GM12878 (cell line): Measurements from ENCODE around the gene TBCA. TPM values are rescaled to one million over a fixed set of nuclear protein-coding genes. Genes with fewer than 3 reads are reported as not detected.

Experiments
- ATAC-seq: fragments of 200-7000 bp; cut with Tn5 transposase; 3 replicates; pipeline ENCODE4 v1.9.1; 2020; ENCODE audit warnings: mild to moderate bottlenecking, moderate library complexity
- BruUV-seq: library from RNA; stranded (reverse); fragments of 400-500 nt; replicated peaks from 2 replicates; lab custom pipeline; 2021; lab: Mats Ljungman, UMichigan
- CTCF ChIA-PET: fragments of 300-600 bp; sonication (Branson Sonifier 250); formaldehyde crosslinking; extraction: SDS; loops from one replicate; lab custom pipeline; 2021; ENCODE audit warnings: inconsistent platforms; lab: Yijun Ruan, JAX
- POLR2A ChIA-PET: fragments of 350-600 bp; formaldehyde crosslinking; extraction: SDS; loops from one replicate; lab custom pipeline; 2021; ENCODE audit warnings: inconsistent platforms; lab: Charles Lee
- RAD21 ChIA-PET: fragments of 300-600 bp; sonication (Branson Sonifier 250); formaldehyde crosslinking; loops from one replicate; lab custom pipeline; 2023; ENCODE audit warnings: antibody characterized with exemption; ENCODE audit not compliant: unreplicated experiment; lab: Charles Lee
- SMC1A ChIA-PET: fragments of 300-600 bp; sonication (Branson Sonifier 250); formaldehyde crosslinking; loops from one replicate; lab custom pipeline; 2023; ENCODE audit not compliant: unreplicated experiment, uncharacterized antibody; lab: Charles Lee
- DNase-seq: peaks from one replicate; pipeline ENCODE4 v3.0.0-alpha.2; 2011; ENCODE audit warnings: low read depth, low spot score
- FAIRE-seq: peaks from 3 replicates; lab custom pipeline; 2011; peaks lifted over from hg19 to GRCh38; lab: Jason Lieb, UNC
- H2AFZ ChIP-seq: 2 replicates; pipeline ENCODE4 v1.6.0; 2011; ENCODE audit warnings: low read depth, low read length, control low read depth; ENCODE audit not compliant: control insufficient read depth
- H3K27ac ChIP-seq: 2 replicates; pipeline ENCODE4 v1.5.1; 2011; ENCODE audit warnings: control low read depth; ENCODE audit not compliant: control insufficient read depth, insufficient read depth
- H3K27me3 ChIP-seq, 2 experiments: replicated peaks in 1 of 2; 2 replicates each; pipeline versions ENCODE4 v1.6.0 to v1.6.1; 2011; ENCODE audit warnings: low read length in 1 of 2; ENCODE audit not compliant: control insufficient read depth in 2 of 2, insufficient read depth in 2 of 2
- H3K36me3 ChIP-seq, 2 experiments: 2 replicates each; pipeline ENCODE4 v1.5.1; 2011; ENCODE audit warnings: low read length in 1 of 2; ENCODE audit not compliant: control insufficient read depth in 2 of 2, insufficient read depth in 2 of 2
- H3K4me1 ChIP-seq: 2 replicates; pipeline ENCODE4 v1.6.1; 2011; ENCODE audit warnings: mild to moderate bottlenecking, low read length, moderate library complexity, mixed read lengths; ENCODE audit not compliant: control insufficient read depth, insufficient read depth
- H3K4me2 ChIP-seq: 2 replicates; pipeline ENCODE4 v1.6.0; 2011; ENCODE audit warnings: control low read depth; ENCODE audit not compliant: control insufficient read depth, insufficient read depth
- H3K4me3 ChIP-seq: fragments of 200-600 bp; sonication (generic); 2 replicates; pipeline ENCODE4 v1.5.1; 2016
- H3K79me2 ChIP-seq: 2 replicates; pipeline ENCODE4 v1.6.0; 2011; ENCODE audit warnings: low read length; ENCODE audit not compliant: control insufficient read depth, insufficient read depth
- H3K9ac ChIP-seq: 2 replicates; pipeline ENCODE4 v1.8.0; 2011; ENCODE audit warnings: low read length, control low read depth, mixed read lengths; ENCODE audit not compliant: control insufficient read depth, insufficient read depth
- H3K9me3 ChIP-seq: replicated peaks from 3 replicates; pipeline ENCODE4 v1.5.1; 2011; ENCODE audit warnings: mild to moderate bottlenecking, low read length; ENCODE audit not compliant: control insufficient read depth, insufficient read depth
- H4K20me1 ChIP-seq: 2 replicates; pipeline ENCODE4 v1.6.0; 2011; ENCODE audit not compliant: control insufficient read depth, insufficient read depth
- BCL11A ChIP-seq: IDR thresholded peaks from 2 replicates; pipeline ENCODE4 v1.6.1; 2011; ENCODE audit warnings: low read depth, low read length
- DPF2 ChIP-seq: fragments of 450-650 bp; IDR thresholded peaks from 2 replicates; pipeline ENCODE4 v1.6.1; 2017; ENCODE audit warnings: mild to moderate bottlenecking
- IRF4 ChIP-seq: IDR thresholded peaks from 2 replicates; pipeline ENCODE4 v1.6.1; 2011; ENCODE audit warnings: low read depth, low read length
- KAT2A ChIP-seq: conservative IDR thresholded peaks from 2 replicates; pipeline ENCODE4 v1.6.1; 2011; ENCODE audit warnings: low read depth, low read length; ENCODE audit not compliant: control insufficient read depth
- KLF5 ChIP-seq: fragments of 450-650 bp; IDR thresholded peaks from 2 replicates; pipeline ENCODE4 v1.6.1; 2014; ENCODE audit warnings: mild to moderate bottlenecking; ENCODE audit not compliant: partially characterized antibody
- MEF2B ChIP-seq: fragments of 450-650 bp; IDR thresholded peaks from 2 replicates; pipeline ENCODE4 v1.6.1; 2018; ENCODE audit warnings: mild to moderate bottlenecking, moderate library complexity; ENCODE audit not compliant: partially characterized antibody, poor library complexity, severe bottlenecking
- MXI1 ChIP-seq: fragments of 150-350 bp; IDR thresholded peaks from 2 replicates; pipeline ENCODE4 v1.6.1; 2011; ENCODE audit warnings: low read depth, mild to moderate bottlenecking, inconsistent platforms, low read length, improper control_type of control experiment
- NBN ChIP-seq: fragments of 450-650 bp; IDR thresholded peaks from 2 replicates; pipeline ENCODE4 v1.6.1; 2016
- NFYB ChIP-seq: IDR thresholded peaks from 2 replicates; pipeline ENCODE4 v1.6.1; 2011; ENCODE audit warnings: low read depth, mild to moderate bottlenecking, low read length, improper control_type of control experiment, moderate library complexity; ENCODE audit not compliant: insufficient read depth
- RUNX3 ChIP-seq: IDR thresholded peaks from 2 replicates; pipeline ENCODE4 v1.6.1; 2012; ENCODE audit warnings: low read length, inconsistent platforms
- SMAD5 ChIP-seq: IDR thresholded peaks from 2 replicates; pipeline ENCODE4 v1.6.1; 2016; ENCODE audit warnings: antibody characterized with exemption, low read depth
- SMARCA5 ChIP-seq: fragments of 450-650 bp; IDR thresholded peaks from 2 replicates; pipeline ENCODE4 v1.6.1; 2017; ENCODE audit warnings: mild to moderate bottlenecking
- ZSCAN29 ChIP-seq: fragments of 450-650 bp; IDR thresholded peaks from 2 replicates; pipeline ENCODE4 v1.6.1; 2017; ENCODE audit warnings: mild to moderate bottlenecking, moderate library complexity
- WGBS: methylation state at CpG from one replicate; pipeline ENCODE4 v1.1.6; 2016; ENCODE audit warnings: low lambda C conversion rate; ENCODE audit not compliant: insufficient replicate concordance, insufficient coverage; ENCODE audit errors: missing lambda C conversion rate; 5-methylcytosine and 5-hydroxymethylcytosine counted together
- in situ Hi-C: fragments of 300-500 bp; cut with MboI; formaldehyde crosslinking; loops from 9 replicates; pipeline ENCODE4 v1.14.3; 2018; ENCODE audit warnings: mixed read lengths
- intact Hi-C: fragments of 100-400 bp; cut with micrococcal nuclease; formaldehyde crosslinking; loops from one replicate; pipeline ENCODE4 v1.14.2; 2022; ENCODE audit not compliant: unreplicated experiment
- polyA plus RNA-seq, 11 experiments: library from polyadenylated mRNA; depleted of rRNA in 4 of 11; unstranded in 6 of 11; stranded (reverse) in 5 of 11; fragments of >200 nt; fragmentation: Nextera tagmentation in 4 of 11; fragmentation: Illumina TruSeq in 1 of 11; extraction: Ambion mirVana in 4 of 11; extraction: Trizol in 1 of 11; gene quantifications; 1 replicate in 1 of 11; 2 replicates in 10 of 11; pipeline versions ENCODE4 v1.2.1 to v1.2.3, GENCODE V29; 2011 to 2016; ENCODE audit warnings: inconsistent platforms in 2 of 11, missing spikeins in 2 of 11, low read depth in 1 of 11
- total RNA-seq, 4 experiments: library from RNA; depleted of rRNA in 3 of 4; stranded (reverse); fragments of >200 nt in 3 of 4; fragmentation: Illumina TruSeq in 1 of 4; extraction: Trizol in 1 of 4; gene quantifications; 2 replicates each; pipeline versions ENCODE4 v1.2.1 to v1.2.3, GENCODE V29; 2013 to 2021
- TF ChIP-seq, protein P1 (sequence below): fragments of 450-650 bp; formaldehyde crosslinking; IDR thresholded peaks from 2 replicates; pipeline ENCODE4 v1.4.0; 2022; ENCODE audit warnings: mild to moderate bottlenecking, moderate library complexity
- TF ChIP-seq, protein P2 (sequence below): fragments of 450-650 bp; IDR thresholded peaks from 2 replicates; pipeline ENCODE4 v1.6.1; 2018; ENCODE audit warnings: borderline replicate concordance, mild to moderate bottlenecking; ENCODE audit not compliant: partially characterized antibody
- TF ChIP-seq, protein P3 (sequence below): fragments of 450-650 bp; IDR thresholded peaks from 2 replicates; pipeline ENCODE4 v1.6.1; 2017; ENCODE audit warnings: low read depth, mild to moderate bottlenecking, moderate library complexity

TBCA gene
- total and polyA plus RNA-seq, 10 of the 15 experiments (the other 5 are each of a cell fraction or from before 2014, with no cell fraction given) = 86.3 to 647 (median 294) TPM

DNA sequence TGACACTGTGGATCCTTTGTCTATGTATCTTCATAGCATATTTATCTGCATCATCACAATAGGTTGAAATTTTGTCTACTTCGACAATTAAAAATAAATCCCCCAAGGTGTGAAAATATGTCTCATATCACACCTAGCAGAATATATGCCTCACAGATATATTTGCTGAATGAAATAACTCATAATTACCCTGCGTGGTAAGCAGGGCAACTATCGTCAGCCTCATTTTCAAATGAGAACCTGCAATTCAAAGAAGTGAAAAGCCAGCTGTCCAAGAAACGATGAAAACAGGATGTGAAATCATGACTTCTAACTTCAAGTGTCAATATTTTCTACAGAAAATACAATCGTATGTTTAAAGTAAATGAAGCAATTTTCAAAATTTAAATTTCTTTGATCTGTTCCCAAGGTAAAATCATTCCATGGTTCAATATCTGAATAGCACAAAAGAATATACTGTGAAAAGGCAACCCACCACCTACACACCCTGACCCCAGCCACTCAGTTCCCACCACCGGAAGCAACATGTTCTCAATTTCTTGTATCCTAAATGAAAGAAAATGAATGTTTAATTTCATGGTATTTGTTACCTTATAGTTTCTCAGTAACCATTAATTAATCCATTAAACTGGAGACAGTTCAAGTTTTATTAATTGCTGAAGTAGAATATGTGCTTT lies 57.1 kb downstream of the TBCA start:
- Histone ChIP-seq H3K79me2 (peaks cover 53% of the 10 kb centered on the region), H3K9me3 (no peaks in the 10 kb centered on the region; the same call in 2 of the 3 replicates), H3K27ac (peak overlapping the region; percentile 75), H3K27me3 (no peaks in the 10 kb centered on the region), H3K4me3 (no peak overlapping the region; the same call in 1 of the 2 replicates), H3K9ac (no peak overlapping the region), H3K4me1 (peaks cover 6% of the 10 kb centered on the region), H3K36me3 (no peaks in the 10 kb centered on the region; a peak in 1 of 4 replicates), H3K4me2 (peak overlapping the region; percentile 51; the same call in 1 of the 2 replicates), H2AFZ (no peak overlapping the region), H4K20me1 (no peaks in the 10 kb centered on the region)
- ChIA-PET CTCF (interaction anchor here (1.0 to 1.6 kb wide), 4 partner anchors 9 to 144 kb away, joined by 3 to 5 read pairs (median 4); no protein-coding TSS in a partner anchor), SMC1A (interaction anchor here (1.0 to 2.4 kb wide), 9 partner anchors 9 to 134 kb away, joined by 3 to 10 read pairs (median 3); no protein-coding TSS in a partner anchor), RAD21 (interaction anchor here (0.9 to 2.0 kb wide), 10 partner anchors 9 to 217 kb away, joined by 3 to 7 read pairs (median 4); no protein-coding TSS in a partner anchor), POLR2A (interaction anchor here (1.2 to 2.0 kb wide), 3 partner anchors 9 to 56 kb away, joined by 4 to 7 read pairs (median 4); no protein-coding TSS in a partner anchor)
- BruUV-seq = no TSS peak
- peak; percentile 95 for ATAC-seq
- intact Hi-C loops (loop anchor here (10.0 kb wide), 1 partner anchor 136 kb away; no protein-coding TSS in a partner anchor), in situ Hi-C loops (no loop called here)
- peak; percentile 69 for FAIRE-seq
- DNase-seq = peak; percentile 37
- 22% methylated on average over 6 of the region's 6 CpGs for WGBS
- TF ChIP-seq RUNX3 (peak; percentile 16; the same call in 1 of the 2 replicates), SMARCA5 (no peak), DPF2 (peak; percentile 90), NFYB (no peak), IRF4 (no peak), ZSCAN29 (no peak), SMAD5 (no peak), MXI1 (no peak; the same call in 1 of the 2 replicates), BCL11A (peak; percentile 74; the same call in 1 of the 2 replicates), MEF2B (peak; percentile 49), KLF5 (no peak), NBN (0 out of 2 replicates have a peak, but pooled peaks have one; percentile 44), KAT2A (no peak)
- TF ChIP-seq, protein P1, sequence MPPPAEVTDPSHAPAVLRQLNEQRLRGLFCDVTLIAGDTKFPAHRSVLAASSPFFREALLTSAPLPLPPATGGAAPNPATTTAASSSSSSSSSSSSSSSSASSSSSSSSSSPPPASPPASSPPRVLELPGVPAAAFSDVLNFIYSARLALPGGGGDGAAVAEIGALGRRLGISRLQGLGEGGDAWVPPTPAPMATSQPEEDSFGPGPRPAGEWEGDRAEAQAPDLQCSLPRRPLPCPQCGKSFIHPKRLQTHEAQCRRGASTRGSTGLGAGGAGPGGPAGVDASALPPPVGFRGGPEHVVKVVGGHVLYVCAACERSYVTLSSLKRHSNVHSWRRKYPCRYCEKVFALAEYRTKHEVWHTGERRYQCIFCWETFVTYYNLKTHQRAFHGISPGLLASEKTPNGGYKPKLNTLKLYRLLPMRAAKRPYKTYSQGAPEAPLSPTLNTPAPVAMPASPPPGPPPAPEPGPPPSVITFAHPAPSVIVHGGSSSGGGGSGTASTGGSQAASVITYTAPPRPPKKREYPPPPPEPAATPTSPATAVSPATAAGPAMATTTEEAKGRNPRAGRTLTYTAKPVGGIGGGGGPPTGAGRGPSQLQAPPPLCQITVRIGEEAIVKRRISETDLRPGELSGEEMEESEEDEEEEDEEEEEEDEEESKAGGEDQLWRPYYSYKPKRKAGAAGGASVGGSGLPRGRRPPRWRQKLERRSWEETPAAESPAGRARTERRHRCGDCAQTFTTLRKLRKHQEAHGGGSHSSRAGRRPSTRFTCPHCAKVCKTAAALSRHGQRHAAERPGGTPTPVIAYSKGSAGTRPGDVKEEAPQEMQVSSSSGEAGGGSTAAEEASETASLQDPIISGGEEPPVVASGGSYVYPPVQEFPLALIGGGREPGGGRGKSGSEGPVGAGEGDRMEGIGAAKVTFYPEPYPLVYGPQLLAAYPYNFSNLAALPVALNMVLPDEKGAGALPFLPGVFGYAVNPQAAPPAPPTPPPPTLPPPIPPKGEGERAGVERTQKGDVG = no peak
- TF ChIP-seq, protein P2, sequence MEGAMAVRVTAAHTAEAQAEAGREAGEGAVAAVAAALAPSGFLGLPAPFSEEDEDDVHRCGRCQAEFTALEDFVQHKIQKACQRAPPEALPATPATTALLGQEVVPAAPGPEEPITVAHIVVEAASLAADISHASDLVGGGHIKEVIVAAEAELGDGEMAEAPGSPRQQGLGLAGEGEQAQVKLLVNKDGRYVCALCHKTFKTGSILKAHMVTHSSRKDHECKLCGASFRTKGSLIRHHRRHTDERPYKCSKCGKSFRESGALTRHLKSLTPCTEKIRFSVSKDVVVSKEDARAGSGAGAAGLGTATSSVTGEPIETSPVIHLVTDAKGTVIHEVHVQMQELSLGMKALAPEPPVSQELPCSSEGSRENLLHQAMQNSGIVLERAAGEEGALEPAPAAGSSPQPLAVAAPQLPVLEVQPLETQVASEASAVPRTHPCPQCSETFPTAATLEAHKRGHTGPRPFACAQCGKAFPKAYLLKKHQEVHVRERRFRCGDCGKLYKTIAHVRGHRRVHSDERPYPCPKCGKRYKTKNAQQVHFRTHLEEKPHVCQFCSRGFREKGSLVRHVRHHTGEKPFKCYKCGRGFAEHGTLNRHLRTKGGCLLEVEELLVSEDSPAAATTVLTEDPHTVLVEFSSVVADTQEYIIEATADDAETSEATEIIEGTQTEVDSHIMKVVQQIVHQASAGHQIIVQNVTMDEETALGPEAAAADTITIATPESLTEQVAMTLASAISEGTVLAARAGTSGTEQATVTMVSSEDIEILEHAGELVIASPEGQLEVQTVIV = no peak
- TF ChIP-seq, protein P3, sequence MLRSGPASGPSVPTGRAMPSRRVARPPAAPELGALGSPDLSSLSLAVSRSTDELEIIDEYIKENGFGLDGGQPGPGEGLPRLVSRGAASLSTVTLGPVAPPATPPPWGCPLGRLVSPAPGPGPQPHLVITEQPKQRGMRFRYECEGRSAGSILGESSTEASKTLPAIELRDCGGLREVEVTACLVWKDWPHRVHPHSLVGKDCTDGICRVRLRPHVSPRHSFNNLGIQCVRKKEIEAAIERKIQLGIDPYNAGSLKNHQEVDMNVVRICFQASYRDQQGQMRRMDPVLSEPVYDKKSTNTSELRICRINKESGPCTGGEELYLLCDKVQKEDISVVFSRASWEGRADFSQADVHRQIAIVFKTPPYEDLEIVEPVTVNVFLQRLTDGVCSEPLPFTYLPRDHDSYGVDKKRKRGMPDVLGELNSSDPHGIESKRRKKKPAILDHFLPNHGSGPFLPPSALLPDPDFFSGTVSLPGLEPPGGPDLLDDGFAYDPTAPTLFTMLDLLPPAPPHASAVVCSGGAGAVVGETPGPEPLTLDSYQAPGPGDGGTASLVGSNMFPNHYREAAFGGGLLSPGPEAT = peak; percentile 29; the same call in 1 of the 2 replicates
